SK-N-SH (cell line): ENCODE data around the gene ASCL2. TPM values are rescaled to one million over a fixed set of nuclear protein-coding genes. Genes with fewer than 3 reads are reported as not detected.

ENCODE experiments used
- CTCF ChIA-PET: fragments of 300-600, 350-600 bp; formaldehyde crosslinking; extraction: SDS; loops from one replicate; lab custom pipeline; 2021; lab: Yijun Ruan, JAX
- POLR2A ChIA-PET: fragments of 350-600 bp; sonication (Branson Sonifier 250); formaldehyde crosslinking; extraction: SDS; loops from one replicate; lab custom pipeline; 2020; ENCODE audit warnings: antibody characterized with exemption, inconsistent platforms; lab: Yijun Ruan, JAX
- DNase-seq: peaks from one replicate; pipeline ENCODE4 v3.0.0; 2012
- H2AFZ ChIP-seq: fragments of 200-600 bp; sonication (generic); 2 replicates; pipeline ENCODE4 v1.8.1; 2016; ENCODE audit warnings: antibody characterized with exemption, mild to moderate bottlenecking, low read depth
- H3F3A ChIP-seq: fragments of 200-600 bp; sonication (generic); replicated peaks from 2 replicates; pipeline ENCODE3; 2016; ENCODE audit warnings: antibody characterized with exemption, mild to moderate bottlenecking; ENCODE audit not compliant: insufficient read depth
- H3K27ac ChIP-seq, 2 experiments: fragments of 200-500 bp in 1 of 2; fragments of 200-600 bp in 1 of 2; sonication (Bioruptor generic) in 1 of 2; sonication (generic), shearing (Covaris generic) in 1 of 2; 2 replicates each; pipeline versions ENCODE4 v1.5.1 to v1.6.1; 2014 to 2016; ENCODE audit warnings: low read depth in 2 of 2, inconsistent platforms in 1 of 2, low read length in 1 of 2, mild to moderate bottlenecking in 1 of 2, mixed read lengths in 1 of 2
- H3K27me3 ChIP-seq: fragments of 200-600 bp; sonication (generic), shearing (Covaris generic); 2 replicates; pipeline ENCODE4 v1.6.1; 2016; ENCODE audit warnings: mixed run types; ENCODE audit not compliant: insufficient read depth
- H3K36me3 ChIP-seq, 2 experiments: fragments of 200-500 bp in 1 of 2; fragments of 200-600 bp in 1 of 2; sonication (Bioruptor generic) in 1 of 2; sonication (generic) in 1 of 2; replicated peaks in 1 of 2; 2 replicates each; pipeline versions ENCODE3 to v1.5.1; 2014 to 2016; ENCODE audit warnings: low read length in 1 of 2, mild to moderate bottlenecking in 1 of 2; ENCODE audit not compliant: insufficient read depth in 2 of 2, control insufficient read depth in 1 of 2
- H3K4me1 ChIP-seq, 2 experiments: fragments of 200-500 bp in 1 of 2; fragments of 200-600 bp in 1 of 2; sonication (Bioruptor generic) in 1 of 2; sonication (generic), shearing (Covaris generic) in 1 of 2; 2 replicates each; pipeline versions ENCODE4 v1.5.1 to v1.6.1; 2014 to 2016; ENCODE audit warnings: low read depth in 1 of 2, low read length in 1 of 2, mixed run types in 1 of 2; ENCODE audit not compliant: insufficient read depth in 2 of 2, control insufficient read depth in 1 of 2
- H3K4me2 ChIP-seq: fragments of 200-600 bp; sonication (generic), shearing (Covaris generic); 2 replicates; pipeline ENCODE4 v1.6.1; 2017; ENCODE audit warnings: mixed run types
- H3K4me3 ChIP-seq, 2 experiments: fragments of 200-500 bp in 1 of 2; fragments of 200-600 bp in 1 of 2; sonication (Bioruptor generic) in 1 of 2; sonication (generic), shearing (Covaris generic) in 1 of 2; 2 replicates each; pipeline versions ENCODE4 v1.5.1 to v1.8.1; 2014 to 2016; ENCODE audit warnings: low read depth in 2 of 2, inconsistent platforms in 1 of 2, low read length in 1 of 2, mild to moderate bottlenecking in 1 of 2, mixed read lengths in 1 of 2, moderate library complexity in 1 of 2
- H3K79me2 ChIP-seq: fragments of 200-600 bp; sonication (generic); 2 replicates; pipeline ENCODE4 v1.8.1; 2017; ENCODE audit warnings: mild to moderate bottlenecking; ENCODE audit not compliant: insufficient read depth
- H3K9ac ChIP-seq: fragments of 200-600 bp; sonication (generic); 2 replicates; pipeline ENCODE4 v1.6.1; 2017; ENCODE audit warnings: mixed run types
- H3K9me2 ChIP-seq: fragments of 200-600 bp; sonication (generic); 2 replicates; pipeline ENCODE4 v1.6.1; 2017; ENCODE audit warnings: mixed run types
- H3K9me3 ChIP-seq: fragments of 200-600 bp; sonication (generic); 2 replicates; pipeline ENCODE4 v1.6.1; 2017; ENCODE audit warnings: mixed run types, mild to moderate bottlenecking, moderate library complexity
- H4K20me1 ChIP-seq: fragments of 200-600 bp; sonication (generic); 2 replicates; pipeline ENCODE4 v1.6.1; 2017; ENCODE audit warnings: mild to moderate bottlenecking, mixed run types; ENCODE audit not compliant: insufficient read depth
- CHD2 ChIP-seq: fragments of 150-350 bp; IDR thresholded peaks from 2 replicates; pipeline ENCODE4 v1.6.1; 2018; ENCODE audit warnings: low read length; ENCODE audit not compliant: partially characterized antibody
- EZH2phosphoT487 ChIP-seq: fragments of 200-600 bp; sonication (generic); IDR thresholded peaks from 2 replicates; pipeline ENCODE4 v1.6.1; 2017; ENCODE audit warnings: low read depth, mixed run types, mild to moderate bottlenecking, antibody characterized with exemption, moderate library complexity, borderline replicate concordance
- JUND ChIP-seq: IDR thresholded peaks from 2 replicates; pipeline ENCODE4 v1.4.0; 2012
- MXI1 ChIP-seq: IDR thresholded peaks from 2 replicates; pipeline ENCODE4 v1.6.1; 2012; ENCODE audit warnings: mild to moderate bottlenecking, low read depth, low read length, improper control_type of control experiment
- NFIC ChIP-seq: IDR thresholded peaks from 2 replicates; pipeline ENCODE4 v1.4.0; 2012; ENCODE audit warnings: borderline replicate concordance
- POLR2AphosphoS5 ChIP-seq: IDR thresholded peaks from 2 replicates; pipeline ENCODE4 v1.6.1; 2012; ENCODE audit warnings: low read depth, low read length
- TEAD4 ChIP-seq: IDR thresholded peaks from 2 replicates; pipeline ENCODE4 v1.4.0; 2012; ENCODE audit warnings: mild to moderate bottlenecking, borderline replicate concordance; ENCODE audit not compliant: insufficient read depth
- YY1 ChIP-seq: IDR thresholded peaks from 2 replicates; pipeline ENCODE4 v1.4.0; 2012; ENCODE audit warnings: low read depth, mild to moderate bottlenecking
- WGBS: methylation state at CpG from one replicate; pipeline ENCODE4 v1.1.6; 2017; ENCODE audit warnings: low lambda C conversion rate; 5-methylcytosine and 5-hydroxymethylcytosine counted together
- polyA plus RNA-seq, 3 experiments: library from polyadenylated mRNA; depleted of rRNA; stranded (reverse); fragments of >200 nt; gene quantifications; 2 replicates each; pipeline ENCODE4 v1.2.3, GENCODE V29; 2012
- TF ChIP-seq, protein P1 (sequence below): fragments of 150-350 bp; IDR thresholded peaks from 2 replicates; pipeline ENCODE4 v1.6.1; 2016; ENCODE audit warnings: mild to moderate bottlenecking, low read depth, low read length

ASCL2 gene
- polyA plus RNA-seq, 1 of the 3 experiments (the other 2 are of a cell fraction) = not detected

DNA sequence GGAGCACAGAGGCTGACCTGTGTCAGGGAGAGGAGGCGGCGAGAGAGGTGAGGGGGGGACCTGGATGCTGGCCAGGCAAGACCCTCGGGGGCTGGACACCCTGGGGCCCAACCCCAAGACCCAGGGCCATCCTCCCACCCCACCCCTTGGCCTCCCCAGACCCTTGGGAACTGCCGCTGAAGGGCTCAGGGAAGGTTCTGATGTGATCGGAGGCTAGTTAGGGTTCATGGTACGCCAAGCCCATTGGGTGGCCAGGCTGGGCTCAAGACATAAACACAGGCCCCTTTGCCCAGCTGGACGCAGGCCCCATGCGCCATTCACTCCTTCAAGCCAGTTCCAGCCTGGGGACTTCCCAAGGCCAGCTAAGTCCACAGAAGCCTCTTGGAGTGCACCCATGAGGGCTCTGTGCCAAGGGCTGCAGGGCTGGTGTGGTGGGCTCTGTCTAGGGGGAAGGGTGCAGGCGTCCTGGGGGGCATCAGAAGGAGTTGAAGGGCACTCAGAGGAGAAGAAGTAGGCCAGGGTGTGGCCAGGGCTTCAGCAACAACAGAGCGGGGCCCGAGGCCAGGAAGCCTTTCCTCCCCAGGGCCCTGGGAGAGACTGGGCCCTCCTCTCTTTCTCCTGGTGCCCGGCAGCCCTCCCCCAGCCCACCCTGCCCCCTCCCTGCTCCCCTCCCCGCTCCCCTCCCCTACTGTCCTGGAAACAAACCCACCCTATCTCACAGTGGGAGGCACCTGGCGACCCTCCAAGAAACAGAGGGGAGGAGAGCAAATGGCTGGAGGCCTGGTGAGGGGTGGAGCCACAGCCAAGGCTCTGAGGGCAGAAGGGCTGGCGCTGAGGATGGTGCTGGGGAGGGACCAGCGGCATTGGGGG, 44.4 kb upstream of the ASCL2 start:
- no peaks in the 10 kb centered on the region for H3K79me2 ChIP-seq
- peak; percentile 95 for DNase-seq
- WGBS = 31% methylated on average over 8 of the region's 16 CpGs
- no peaks in the 10 kb centered on the region for H4K20me1 ChIP-seq
- H3K36me3 ChIP-seq = no peaks in the 10 kb centered on the region
- peak overlapping the region; percentile 41; the same call in 1 of the 2 replicates for H3K4me2 ChIP-seq
- peak overlapping the region; percentile 79; the same call in 1 of the 2 replicates for H2AFZ ChIP-seq
- H3K4me1 ChIP-seq = peaks cover 26% of the 10 kb centered on the region in 2 experiments; a peak in 3 of 4 replicates
- H3K9me2 ChIP-seq = no peaks in the 10 kb centered on the region
- CTCF ChIA-PET = interaction anchor here (0.8 to 10.5 kb wide), 4 partner anchors 10 to 120 kb away, joined by 3 to 101 read pairs (median 6); partner anchors contain the start of gene TSSC4
- TF ChIP-seq POLR2AphosphoS5 (peak; percentile 41; the same call in 1 of the 2 replicates), TEAD4 (no peak), YY1 (no peak), JUND (no peak), CHD2 (peak; percentile 7), NFIC (peak; percentile 63; the same call in 1 of the 2 replicates)
- TF ChIP-seq, protein P1, sequence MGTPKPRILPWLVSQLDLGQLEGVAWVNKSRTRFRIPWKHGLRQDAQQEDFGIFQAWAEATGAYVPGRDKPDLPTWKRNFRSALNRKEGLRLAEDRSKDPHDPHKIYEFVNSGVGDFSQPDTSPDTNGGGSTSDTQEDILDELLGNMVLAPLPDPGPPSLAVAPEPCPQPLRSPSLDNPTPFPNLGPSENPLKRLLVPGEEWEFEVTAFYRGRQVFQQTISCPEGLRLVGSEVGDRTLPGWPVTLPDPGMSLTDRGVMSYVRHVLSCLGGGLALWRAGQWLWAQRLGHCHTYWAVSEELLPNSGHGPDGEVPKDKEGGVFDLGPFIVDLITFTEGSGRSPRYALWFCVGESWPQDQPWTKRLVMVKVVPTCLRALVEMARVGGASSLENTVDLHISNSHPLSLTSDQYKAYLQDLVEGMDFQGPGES = no peak
- no peaks in the 10 kb centered on the region for H3K9me3 ChIP-seq
- peak overlapping the region; percentile 27 to 74; a peak in 3 of 4 replicates for H3K27ac ChIP-seq
- no peak overlapping the region for H3K4me3 ChIP-seq
- POLR2A ChIA-PET = interaction anchor here (0.6 kb wide), 1 partner anchor 124 kb away, joined by 4 read pairs; no protein-coding TSS in a partner anchor
- no peaks in the 10 kb centered on the region for H3F3A ChIP-seq
- no peaks in the 10 kb centered on the region for H3K27me3 ChIP-seq
- no peak overlapping the region for H3K9ac ChIP-seq

GRCh38 chr11:2314136-2314524, 43.7 kb upstream of the ASCL2 start:
- WGBS = 89% methylated on average over 4 of the region's 7 CpGs
- POLR2A ChIA-PET = interaction anchor here (0.6 kb wide), 1 partner anchor 123 kb away, joined by 4 read pairs; no protein-coding TSS in a partner anchor
- H3K36me3 ChIP-seq = no peaks in the 10 kb centered on the region
- no peaks in the 10 kb centered on the region for H3K9me3 ChIP-seq
- H3K79me2 ChIP-seq = no peaks in the 10 kb centered on the region
- no peak for DNase-seq
- no peak overlapping the region for H3K9ac ChIP-seq
- H3K27me3 ChIP-seq = no peaks in the 10 kb centered on the region
- peaks cover 26% of the 10 kb centered on the region in 2 experiments; a peak in 3 of 4 replicates for H3K4me1 ChIP-seq
- H3F3A ChIP-seq = no peaks in the 10 kb centered on the region
- no peak overlapping the region for H3K4me3 ChIP-seq
- no peaks in the 10 kb centered on the region for H4K20me1 ChIP-seq
- H3K4me2 ChIP-seq = peak overlapping the region; percentile 41; the same call in 1 of the 2 replicates
- H3K27ac ChIP-seq = peak overlapping the region in 1 of 2 experiments; percentile 74; a peak in 1 of 4 replicates
- H3K9me2 ChIP-seq = no peaks in the 10 kb centered on the region
- no peak overlapping the region for H2AFZ ChIP-seq
- CTCF ChIA-PET = interaction anchor here (0.8 to 10.5 kb wide), 7 partner anchors 9 to 163 kb away, joined by 3 to 101 read pairs (median 3); partner anchors contain the start of gene TSSC4
- TF ChIP-seq MXI1 (no peak), EZH2phosphoT487 (no peak)
- TF ChIP-seq, all 33 proteins: peak for 0
